Measurements from ENCODE around the gene PRM1.

GRCh38 chr16:11329071-11329491, 48.0 kb upstream of the PRM1 start:
- TF ChIP-seq NR1H2 (CRISPR knock-in tag; IDR thresholded peaks at IDR 0.05; ENCODE audit: borderline replicate concordance, low read depth) = no peak
- no peak for TF ChIP-seq RXRA (CRISPR knock-in tag; IDR thresholded peaks at IDR 0.05)
- TF ChIP-seq POLR2A (IDR thresholded peaks at IDR 0.05; ENCODE audit: insufficient read depth in 1 of 2, low read depth in 2 of 2, low read length in 2 of 2) = no peak
- no peak for TF ChIP-seq CTCF (CRISPR knock-in tag; IDR thresholded peaks at IDR 0.05)
- TF ChIP-seq SRF (IDR thresholded peaks at IDR 0.05; ENCODE audit: low read depth, low read length) = no peak
- TF ChIP-seq SKI (IDR thresholded peaks at IDR 0.05; ENCODE audit: partially characterized antibody) = no peak
- no peak for TF ChIP-seq NR3C1 (CRISPR knock-in tag; IDR thresholded peaks at IDR 0.05)
- no peak for TF ChIP-seq ZSCAN22 (CRISPR knock-in tag; IDR thresholded peaks at IDR 0.05)
- TF ChIP-seq PRDM10 (CRISPR knock-in tag; IDR thresholded peaks at IDR 0.05; ENCODE audit: low read depth) = no peak
- no peak for TF ChIP-seq MED1 (CRISPR knock-in tag; IDR thresholded peaks at IDR 0.05)
